ENCODE data around the gene TTYH2. TPM values are rescaled to one million over a fixed set of nuclear protein-coding genes. Genes with fewer than 3 reads are reported as not detected.

TTYH2 gene
- total and polyA plus RNA-seq, 2 of the 4 experiments (the other 2 are of a cell fraction) = 2.3 to 6.8 TPM

GRCh38 chr17:74234486-74234885 lies 21.1 kb downstream of the TTYH2 start:
- Histone ChIP-seq H3K9me1 (ENCODE audit: insufficient read depth, low read length) (no peaks in the 10 kb centered on the region), H4K8ac (ENCODE audit: low read depth in 2 of 2, low read length in 2 of 2) (no peak overlapping the region), H3K36me3 (ENCODE audit: control insufficient read depth, insufficient read depth, low read length) (no peaks in the 10 kb centered on the region), H3K4ac (ENCODE audit: low read depth, low read length) (no peak overlapping the region), H3K14ac (replicated peaks; ENCODE audit: low read depth, low read length) (no peak overlapping the region), H3K9me3 (ENCODE audit: control insufficient read depth, insufficient read depth, low read length) (no peaks in the 10 kb centered on the region), H3K4me2 (ENCODE audit: low read depth, low read length) (no peak overlapping the region), H3K27me3 (ENCODE audit: control insufficient read depth, insufficient read depth, low read length) (no peaks in the 10 kb centered on the region), H2BK20ac (ENCODE audit: low read depth, low read length) (no peak overlapping the region), H3K27ac (ENCODE audit: insufficient read depth, low read length) (no peak overlapping the region), H3K4me3 (ENCODE audit: insufficient read depth, low read depth, low read length) (no peak overlapping the region), H4K5ac (ENCODE audit: low read depth, low read length) (no peak overlapping the region), H2BK15ac (ENCODE audit: low read depth, low read length) (no peak overlapping the region), H3K56ac (ENCODE audit: extremely low read depth, insufficient read depth, low read length) (no peak overlapping the region), H2BK5ac (ENCODE audit: low read depth, low read length, poor library complexity, severe bottlenecking) (no peak overlapping the region), H2AK9ac (replicated peaks; ENCODE audit: low read depth, low read length, poor library complexity) (no peak overlapping the region), H3K18ac (ENCODE audit: low read depth, low read length) (no peak overlapping the region), H4K91ac (ENCODE audit: insufficient read depth, low read depth, low read length) (no peak overlapping the region), H4K20me1 (ENCODE audit: insufficient read depth, low read length) (no peaks in the 10 kb centered on the region), H3K4me1 (ENCODE audit: control insufficient read depth, insufficient read depth, low read length) (no peaks in the 10 kb centered on the region), H3K23ac (ENCODE audit: low read depth, low read length) (no peak overlapping the region), H2AK5ac (ENCODE audit: low read depth, low read length) (no peak overlapping the region), H2BK120ac (ENCODE audit: low read depth, low read length) (no peak overlapping the region), H3K79me1 (ENCODE audit: low read depth in 1 of 2, low read length in 2 of 2) (no peaks in the 10 kb centered on the region), H2AFZ (replicated peaks; ENCODE audit: low read length, poor library complexity) (no peak overlapping the region), H3K9ac (ENCODE audit: low read depth, low read length) (no peak overlapping the region)
- ChIA-PET CTCF (no interaction called here), POLR2A (ENCODE audit: unreplicated experiment) (no interaction called here)
- TF ChIP-seq MAFK (IDR thresholded peaks at IDR 0.05; ENCODE audit: low read depth, low read length) (no peak), POLR2A (IDR thresholded peaks at IDR 0.05; ENCODE audit: low read depth, low read length) (no peak), MXI1 (IDR thresholded peaks at IDR 0.05; ENCODE audit: borderline replicate concordance, low read depth, low read length) (no peak)
- ATAC-seq (ENCODE audit: low read depth) (no peak), DNase-seq (no peak)
- dilution Hi-C loops (cut with HindIII; ENCODE audit: low sequenced_read_pairs, unreplicated experiment) (no loop called here), in situ Hi-C loops (cut with MboI; ENCODE audit: low sequenced_read_pairs) (no loop called here), intact Hi-C loops (cut with micrococcal nuclease) (no loop called here)
- WGBS, 2 experiments (ENCODE audit: extremely low coverage in 2 of 2, insufficient read length in 1 of 2) = no CpG with 5 or more reads among the region's 1 CpG
- no TSS peak for BruUV-seq (replicated peaks)
